Astrocyte of the hippocampus (primary cell): ENCODE data around the gene DRD5.
"Not testable (repeated sequence)": the region's sequence is repeated elsewhere in the genome, so short reads cannot be mapped to it uniquely, and the experiment has no call there.

Source experiments
- DNase-seq: peaks from one replicate; pipeline ENCODE4 v3.0.0; 2011; ENCODE audit warnings: low read depth, low spot score

The DRD5 gene

DNA sequence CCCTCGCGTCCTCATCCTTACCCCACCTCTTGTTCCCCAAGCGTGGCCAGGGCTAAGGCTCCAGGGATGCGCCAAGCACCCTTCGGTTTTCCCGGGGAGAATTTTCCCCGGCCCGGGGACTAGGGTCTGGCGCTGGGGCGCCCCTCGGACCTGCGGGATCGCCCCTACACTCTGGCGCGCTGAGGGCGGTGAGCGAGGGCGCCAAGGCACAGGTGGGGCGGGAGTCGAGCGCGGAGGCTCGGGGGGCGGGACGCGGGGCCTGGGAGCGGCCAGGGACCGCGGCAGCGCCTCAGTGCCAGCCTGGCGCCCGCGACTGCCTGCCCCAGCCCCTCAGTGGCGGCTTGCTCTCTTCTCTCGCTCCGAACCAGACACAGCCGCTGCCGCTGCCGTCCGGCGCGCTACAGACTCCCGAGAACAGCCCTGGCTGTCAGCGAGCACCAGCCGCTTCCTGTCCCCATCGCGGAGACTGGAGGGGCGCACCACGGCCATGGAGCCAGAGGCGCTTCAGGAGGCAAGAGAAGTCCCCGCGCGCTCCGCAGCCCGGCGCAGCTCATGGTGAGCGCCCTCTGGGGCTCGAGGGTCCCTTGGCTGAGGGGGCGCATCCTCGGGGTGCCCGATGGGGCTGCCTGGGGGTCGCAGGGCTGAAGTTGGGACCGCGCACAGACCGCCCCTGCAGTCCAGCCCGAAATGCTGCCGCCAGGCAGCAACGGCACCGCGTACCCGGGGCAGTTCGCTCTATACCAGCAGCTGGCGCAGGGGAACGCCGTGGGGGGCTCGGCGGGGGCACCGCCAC is at the start of gene DRD5:
Gene DRD5, plus strand, starts transcription at position 292 of the 793 bp plus-strand sequence. Its CDS starts 396 bp downstream, at position 688.
- DNase-seq = no peak

DNA sequence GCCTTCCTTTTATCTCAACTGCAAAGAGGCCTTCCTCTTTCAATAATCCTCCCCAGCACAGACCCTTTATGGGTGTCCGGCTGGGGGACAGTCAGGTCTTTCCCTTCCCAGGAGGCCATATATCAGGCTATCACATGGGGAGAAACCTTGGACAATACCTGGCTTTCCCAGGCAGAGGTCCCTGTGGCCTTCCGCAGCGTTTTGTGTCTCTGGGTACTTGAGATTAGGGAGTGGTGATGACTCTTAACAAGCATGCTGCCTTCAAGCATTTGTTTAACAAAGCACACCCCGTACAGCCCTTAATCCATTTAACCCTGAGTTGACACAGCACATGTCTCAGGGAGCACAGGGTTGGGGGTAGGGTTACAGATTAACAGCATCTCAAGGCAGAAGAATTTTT is 49.2 kb upstream of the DRD5 start:
- not testable (repeated sequence) for DNase-seq

DNA sequence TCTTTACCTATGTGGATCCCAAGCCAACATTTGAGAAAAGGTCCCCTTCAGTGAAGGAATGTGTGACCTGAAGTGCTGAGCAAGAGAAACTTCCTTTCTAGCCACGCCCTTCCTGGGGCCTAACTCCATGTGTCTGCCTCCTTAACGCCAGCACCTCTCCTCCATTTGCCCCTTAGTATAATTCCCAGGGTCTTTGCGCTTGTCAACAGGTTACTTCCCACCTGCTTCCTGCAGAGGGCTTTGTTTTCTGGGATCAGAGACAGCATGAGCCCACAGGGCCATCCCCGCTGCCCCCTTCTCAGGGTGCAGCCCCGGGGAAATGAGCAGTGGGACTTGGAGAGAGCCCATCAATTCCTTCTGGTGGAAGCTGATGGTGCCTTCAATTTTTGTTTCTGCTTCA is 45.9 kb upstream of the DRD5 start:
- DNase-seq = no peak

DNA sequence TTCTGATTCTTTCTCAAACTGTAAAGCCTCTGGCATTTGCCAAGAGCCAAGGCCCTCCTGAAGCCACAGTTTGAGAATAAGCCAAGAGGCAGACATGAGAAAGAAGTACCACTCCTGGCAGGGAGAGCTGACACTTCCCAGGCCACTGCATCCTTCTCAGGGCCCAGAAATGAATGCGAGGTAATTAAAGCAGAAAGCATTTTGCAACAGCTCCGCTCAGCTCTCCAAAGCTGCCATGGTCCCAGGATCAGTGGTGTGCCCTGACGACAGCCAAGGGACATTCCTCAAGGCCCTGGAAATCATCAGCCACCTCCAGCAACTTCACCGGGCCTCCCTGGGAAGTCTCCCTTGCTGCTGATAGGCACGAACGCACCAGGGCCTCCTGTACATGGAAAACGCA is 44.2 kb upstream of the DRD5 start:
- not testable (repeated sequence) for DNase-seq

DNA sequence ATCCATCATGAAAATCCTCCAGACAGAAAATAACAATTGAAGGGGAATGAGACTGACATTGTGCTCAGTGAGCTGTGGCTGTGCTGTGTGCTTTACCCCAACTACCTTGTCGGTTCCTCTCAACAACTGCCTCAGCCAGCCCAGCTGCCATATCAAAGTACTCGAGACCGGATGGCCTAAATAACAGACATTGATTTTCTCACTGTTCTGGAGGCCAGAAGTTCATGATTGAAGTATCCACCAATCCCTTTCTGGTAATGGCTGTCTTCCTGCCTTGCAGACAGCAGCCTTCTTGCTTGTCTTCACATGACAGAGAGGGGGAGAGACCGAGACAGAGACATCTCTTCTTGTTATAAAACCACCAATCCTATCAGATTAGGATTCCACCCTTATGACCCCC is 37.6 kb upstream of the DRD5 start:
- DNase-seq = not testable (repeated sequence)

DNA sequence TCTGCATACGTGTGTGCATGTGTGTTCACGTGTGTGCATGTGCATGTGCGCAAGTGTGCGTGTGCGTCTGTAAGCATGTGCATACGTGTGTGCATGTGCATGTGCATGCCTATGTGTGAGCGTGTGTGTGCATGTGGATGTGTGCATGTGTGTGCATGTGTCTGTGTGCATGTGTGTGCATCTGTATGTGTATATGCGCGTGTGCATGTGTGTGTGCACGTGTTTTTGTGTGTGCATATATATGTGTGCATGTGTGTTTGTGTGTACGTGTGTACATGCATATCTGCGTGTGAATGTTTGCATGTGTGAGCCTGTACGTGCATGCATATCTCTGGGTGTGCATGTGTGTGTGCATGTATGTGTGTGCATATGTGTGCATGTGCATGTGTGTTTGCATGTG is 35.7 kb upstream of the DRD5 start:
- DNase-seq = no peak

DNA sequence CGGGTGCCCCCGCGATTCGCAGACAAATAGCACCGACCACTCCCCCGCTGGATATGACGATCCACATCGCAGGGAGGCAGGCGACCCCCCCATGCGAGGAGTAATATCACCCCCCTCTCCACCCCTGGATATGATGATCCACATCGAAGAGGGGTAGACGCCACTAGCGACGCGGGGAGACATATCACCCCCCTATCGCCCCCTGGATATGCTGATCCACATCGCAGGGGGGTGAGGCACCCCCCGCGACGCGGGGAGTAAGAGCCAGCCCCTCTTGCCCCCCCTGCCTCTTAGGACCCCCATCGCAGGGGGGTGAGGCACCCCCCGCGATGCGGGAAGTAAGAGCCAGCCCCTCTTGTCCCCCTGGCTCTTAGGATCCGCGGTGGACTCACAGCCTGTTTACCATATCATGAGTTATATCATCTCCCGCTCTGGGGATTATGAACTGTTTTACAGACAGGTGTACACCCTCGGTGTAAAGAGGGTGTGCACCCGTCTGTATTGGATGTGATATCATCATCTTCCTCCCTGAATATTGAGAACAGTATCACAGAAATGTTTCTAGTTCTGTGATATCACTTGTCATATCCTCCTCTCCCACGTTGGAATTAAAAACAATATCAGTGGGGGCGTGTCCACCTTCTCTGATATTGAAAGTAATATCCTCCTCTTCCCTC is 22.7 kb upstream of the DRD5 start:
- DNase-seq = no peak

DNA sequence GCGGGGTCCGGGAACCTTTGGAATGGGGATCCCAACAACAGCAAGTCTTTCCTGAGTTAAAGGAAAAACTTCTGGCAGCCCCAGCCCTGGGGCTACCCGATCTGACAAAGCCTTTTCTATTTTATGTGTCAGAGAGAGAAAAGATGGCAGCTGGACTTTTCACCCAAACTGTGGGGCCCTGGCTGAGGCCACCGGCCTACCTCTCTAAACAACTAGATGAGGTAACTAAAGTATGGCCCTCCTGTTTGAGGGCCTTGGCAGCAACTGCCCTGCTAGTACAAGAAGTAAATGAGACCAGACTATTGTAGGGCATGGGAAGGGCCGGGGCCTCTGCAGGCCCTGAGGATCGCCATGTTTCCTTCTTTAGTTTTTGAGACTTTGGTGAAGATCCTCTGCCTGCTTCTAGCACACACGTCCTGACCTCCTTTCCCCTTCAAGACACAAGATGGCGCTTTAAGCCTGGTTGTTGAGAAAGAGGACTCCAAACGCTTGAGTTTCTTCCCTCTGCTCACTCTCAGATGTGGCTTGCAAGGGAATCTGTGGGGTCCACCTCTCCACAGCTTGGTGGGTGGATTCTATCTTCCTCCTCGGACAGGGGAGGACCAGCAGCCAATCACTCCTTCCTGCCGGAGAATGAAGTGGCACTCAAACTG is 18.5 kb upstream of the DRD5 start:
- peak; percentile 75 for DNase-seq

DNA sequence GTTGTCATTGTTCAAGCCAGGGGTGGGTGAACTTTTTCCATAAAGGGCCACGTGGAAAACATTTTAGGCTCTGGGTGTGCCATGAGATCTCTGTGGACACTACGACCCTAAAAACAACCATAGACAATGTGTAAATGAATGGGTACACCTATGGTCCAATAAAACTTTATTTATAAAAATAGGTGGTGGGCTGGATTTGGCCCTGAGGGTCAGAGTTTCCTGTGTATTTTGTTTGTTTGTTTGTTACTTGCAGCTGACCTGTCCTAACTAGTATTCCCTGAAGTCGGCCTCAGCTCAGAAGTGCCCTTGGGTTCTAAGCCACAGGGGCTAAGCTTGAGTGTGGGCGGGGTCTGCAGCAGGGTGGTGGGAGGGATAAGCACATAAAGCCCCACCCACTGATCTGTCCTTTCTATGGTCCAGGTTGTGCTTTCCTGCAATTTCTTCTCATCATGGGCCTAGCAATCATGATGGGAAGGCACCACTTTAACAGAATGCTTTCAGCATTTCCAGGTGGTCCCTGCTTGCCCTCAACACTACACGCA is 17.2 kb upstream of the DRD5 start:
- DNase-seq = no peak

DNA sequence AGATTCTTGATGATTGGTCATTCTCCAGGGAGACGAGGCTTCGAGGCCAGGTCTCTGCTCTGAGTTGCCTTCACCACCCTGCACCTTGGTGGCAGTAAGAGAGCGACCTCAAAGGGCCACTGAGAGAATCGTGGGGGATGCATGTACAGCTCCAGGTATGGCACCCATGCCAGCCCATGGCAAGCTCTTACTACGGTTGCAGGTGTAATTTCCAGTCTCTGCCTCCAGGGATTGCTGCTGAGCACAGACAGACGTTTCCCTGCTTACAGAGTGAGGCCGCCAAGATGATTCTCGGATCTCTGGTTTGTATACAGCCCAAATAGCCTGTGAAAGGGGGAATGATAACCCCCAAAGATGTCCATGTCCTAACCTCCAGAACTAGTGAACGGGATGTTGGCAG is 16.3 kb upstream of the DRD5 start:
- peak; percentile 11 for DNase-seq

DNA sequence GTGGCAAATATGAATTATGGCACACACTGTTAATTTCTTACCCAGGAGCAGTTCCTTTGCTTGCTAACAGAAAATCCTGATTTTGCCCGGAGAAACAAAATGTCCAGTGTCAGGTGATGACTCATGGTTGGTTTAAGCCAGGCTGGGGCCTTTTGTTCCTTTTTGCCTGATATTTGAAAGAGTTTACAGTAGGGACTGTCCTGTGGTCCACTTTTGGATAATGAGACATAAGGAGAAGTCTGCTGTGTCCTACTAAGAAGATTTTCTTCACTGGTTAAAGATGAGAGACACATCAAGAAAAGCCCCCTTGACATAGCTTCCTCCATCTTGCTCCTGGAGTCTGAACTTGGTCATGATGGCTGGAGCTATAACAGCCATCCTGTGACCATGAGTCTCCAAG is 12.1 kb upstream of the DRD5 start:
- DNase-seq = no peak

DNA sequence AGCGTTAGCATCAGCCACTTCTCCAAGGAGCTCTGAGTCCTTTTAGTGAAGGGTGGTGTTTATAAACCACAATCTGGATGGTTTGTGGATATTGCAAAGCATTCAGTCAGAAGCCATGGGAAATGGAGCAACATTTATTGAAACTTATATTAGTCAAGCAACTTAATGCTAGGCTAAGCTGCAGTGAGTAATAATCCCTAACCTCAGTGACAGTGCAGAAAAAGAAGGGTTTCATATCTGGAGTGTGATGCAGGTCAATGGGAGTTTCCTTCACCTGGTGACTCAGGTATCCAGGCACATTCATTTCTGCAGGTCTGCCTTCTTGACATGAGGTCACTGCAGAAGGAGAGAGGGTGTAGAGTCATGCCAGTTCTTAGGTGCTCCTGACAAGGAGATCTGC is 10.4 kb upstream of the DRD5 start:
- no peak for DNase-seq

DNA sequence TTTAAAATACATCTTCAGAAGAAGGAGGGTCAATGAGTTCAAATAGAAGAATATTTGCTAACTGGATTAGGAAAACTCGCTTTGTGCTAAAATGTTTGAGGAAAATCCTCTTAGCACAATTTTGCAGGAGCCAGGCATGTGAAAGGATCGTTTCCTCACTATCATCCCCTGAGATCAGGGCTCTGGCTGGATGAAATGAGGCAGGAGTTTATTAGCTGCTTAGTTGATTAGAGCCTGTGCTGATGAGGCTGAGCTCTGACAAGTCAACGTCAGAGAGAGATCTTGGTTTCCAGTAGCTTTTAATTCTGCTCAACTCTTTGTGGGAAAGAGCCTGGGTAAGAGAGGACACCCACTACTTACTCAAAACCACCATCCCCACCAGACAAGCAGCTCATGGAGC is 8.0 kb upstream of the DRD5 start:
- no peak for DNase-seq

DNA sequence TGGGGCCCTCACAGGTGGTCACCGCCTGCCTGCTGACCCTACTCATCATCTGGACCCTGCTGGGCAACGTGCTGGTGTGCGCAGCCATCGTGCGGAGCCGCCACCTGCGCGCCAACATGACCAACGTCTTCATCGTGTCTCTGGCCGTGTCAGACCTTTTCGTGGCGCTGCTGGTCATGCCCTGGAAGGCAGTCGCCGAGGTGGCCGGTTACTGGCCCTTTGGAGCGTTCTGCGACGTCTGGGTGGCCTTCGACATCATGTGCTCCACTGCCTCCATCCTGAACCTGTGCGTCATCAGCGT is 652 bp downstream of the DRD5 start:
- no peak for DNase-seq

DNA sequence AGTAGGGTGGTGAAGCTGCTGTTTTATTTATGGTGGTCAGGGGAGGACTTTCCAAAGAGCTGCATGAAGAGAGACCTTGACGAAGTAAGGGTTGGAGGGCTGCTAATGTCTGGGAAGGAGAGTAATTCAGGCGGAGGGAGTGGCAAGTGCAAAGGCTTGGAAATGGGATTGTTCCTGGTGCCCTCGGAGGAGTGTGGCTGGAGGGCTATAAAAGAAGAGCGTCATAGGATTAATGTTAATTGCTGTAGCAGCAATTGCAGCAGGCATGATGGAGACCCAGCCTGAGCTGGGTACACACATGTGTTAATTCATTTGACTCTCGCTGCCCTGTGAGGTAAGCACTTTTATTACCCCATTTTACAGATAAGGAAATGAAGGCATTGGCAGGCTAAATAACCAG is 4.5 kb downstream of the DRD5 start:
- not testable (repeated sequence) for DNase-seq

DNA sequence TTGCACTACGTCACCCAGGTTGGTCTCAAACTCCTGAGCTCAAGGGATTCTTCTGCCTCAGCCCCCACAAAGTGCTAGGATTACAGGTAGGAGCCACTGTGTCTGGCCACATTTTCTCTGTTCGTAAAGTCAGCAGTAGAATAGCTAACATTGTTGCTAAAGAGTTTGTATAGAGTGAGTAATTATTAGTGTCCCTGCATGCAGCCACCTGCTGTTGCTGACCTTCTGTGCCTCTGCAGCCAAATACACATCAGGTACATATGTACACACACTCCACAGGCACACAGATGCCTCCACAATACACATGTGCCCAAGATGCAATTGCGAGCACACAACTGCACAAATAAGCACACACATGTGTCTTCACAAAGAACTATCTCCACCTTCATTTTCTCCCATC is 10.9 kb downstream of the DRD5 start:
- DNase-seq = no peak

DNA sequence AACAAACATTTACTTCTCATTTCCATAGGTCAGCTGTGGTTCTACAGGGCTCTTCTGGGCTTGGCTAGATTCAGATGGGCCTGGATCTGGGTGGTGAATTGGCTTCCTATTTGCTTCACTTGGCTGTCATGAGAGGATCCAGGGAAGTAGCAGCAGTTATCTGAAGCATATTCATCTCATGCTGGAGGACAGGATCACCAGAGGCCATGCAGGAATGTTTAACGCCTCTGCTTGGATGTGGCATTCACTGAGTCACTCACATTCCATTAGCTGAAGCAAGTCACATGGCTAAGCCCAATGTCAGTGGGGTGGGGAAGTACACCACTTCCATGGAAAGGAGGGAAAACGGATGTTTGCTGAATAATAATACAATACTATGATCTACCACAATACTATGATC is 15.2 kb downstream of the DRD5 start:
- not testable (repeated sequence) for DNase-seq

DNA sequence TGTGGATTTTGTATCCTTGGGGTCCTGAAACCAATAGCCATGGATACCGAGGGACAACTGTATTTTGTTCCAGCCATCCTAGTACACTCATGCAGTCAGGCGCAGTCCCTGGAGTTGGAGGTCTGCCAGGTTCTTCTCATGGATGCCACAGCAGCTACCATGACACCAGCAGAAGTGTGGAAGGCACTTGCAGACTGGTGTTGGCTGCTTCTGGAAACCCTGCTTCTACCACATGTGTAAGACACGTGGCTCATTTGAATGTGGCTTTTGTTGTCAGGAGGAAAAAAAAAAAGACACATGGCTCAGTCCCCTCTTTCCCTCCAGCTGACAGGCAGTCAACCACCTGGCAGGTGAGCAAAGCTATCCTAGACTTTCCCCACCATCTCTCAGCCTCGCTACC is 19.4 kb downstream of the DRD5 start:
- no peak for DNase-seq

DNA sequence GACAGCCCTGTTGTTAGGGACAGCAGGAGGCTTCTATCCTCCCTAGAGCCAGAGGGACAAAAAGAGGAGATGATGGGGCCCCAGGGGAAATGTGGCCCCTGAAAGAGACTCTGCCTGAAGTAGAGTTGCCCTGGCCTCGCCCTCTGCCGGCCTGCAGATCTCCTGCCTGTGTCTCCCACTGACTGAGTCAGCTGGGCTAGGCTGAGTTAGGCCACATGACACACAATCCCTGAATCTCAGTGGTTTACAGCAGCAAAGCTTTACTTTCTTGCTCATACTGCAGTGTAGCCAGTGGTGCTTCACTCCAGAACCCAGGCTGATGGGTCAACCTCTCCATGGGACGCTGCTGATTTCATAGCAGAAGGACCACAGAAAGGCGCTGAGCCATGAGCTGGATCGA is 23.5 kb downstream of the DRD5 start:
- DNase-seq = no peak

DNA sequence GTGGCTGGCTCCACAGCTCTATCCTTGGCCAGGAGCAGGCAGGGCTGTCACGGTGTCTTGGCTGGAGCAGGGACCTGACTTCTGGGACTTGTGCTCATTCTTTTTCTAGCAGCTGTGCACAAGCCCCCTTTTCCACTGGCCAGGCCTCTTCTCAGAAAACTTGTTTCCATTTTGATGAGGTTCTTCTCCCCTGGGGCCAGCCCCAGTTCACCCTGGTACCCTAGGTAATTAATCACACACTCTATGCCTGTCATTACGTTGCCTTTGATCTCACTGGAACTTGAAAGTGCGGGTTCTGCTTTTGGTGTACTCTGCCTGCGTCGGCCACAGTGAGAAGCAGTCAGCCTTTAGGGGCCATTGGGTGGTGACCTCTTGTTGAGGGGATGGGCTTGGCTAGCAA is 26.6 kb downstream of the DRD5 start:
- no peak for DNase-seq

DNA sequence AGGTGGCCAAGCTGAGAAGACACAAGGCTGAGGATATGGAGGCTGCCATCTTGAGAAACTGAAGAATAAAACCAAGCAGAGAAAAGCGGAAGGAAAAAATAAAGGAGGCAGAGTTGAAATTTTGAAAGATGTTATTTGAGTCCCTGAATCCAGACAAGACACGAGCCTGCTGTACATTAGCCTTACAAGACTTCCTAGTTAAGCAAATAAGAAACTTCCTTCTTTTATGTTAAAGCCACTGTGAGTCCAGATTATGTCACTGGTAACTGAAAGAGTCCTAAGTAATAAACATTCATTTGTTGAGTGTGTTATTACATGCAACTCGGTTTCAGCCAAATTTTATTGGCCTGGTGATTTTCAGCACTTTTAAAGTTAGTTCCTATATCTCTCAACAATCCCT is 30.4 kb downstream of the DRD5 start:
- no peak for DNase-seq

DNA sequence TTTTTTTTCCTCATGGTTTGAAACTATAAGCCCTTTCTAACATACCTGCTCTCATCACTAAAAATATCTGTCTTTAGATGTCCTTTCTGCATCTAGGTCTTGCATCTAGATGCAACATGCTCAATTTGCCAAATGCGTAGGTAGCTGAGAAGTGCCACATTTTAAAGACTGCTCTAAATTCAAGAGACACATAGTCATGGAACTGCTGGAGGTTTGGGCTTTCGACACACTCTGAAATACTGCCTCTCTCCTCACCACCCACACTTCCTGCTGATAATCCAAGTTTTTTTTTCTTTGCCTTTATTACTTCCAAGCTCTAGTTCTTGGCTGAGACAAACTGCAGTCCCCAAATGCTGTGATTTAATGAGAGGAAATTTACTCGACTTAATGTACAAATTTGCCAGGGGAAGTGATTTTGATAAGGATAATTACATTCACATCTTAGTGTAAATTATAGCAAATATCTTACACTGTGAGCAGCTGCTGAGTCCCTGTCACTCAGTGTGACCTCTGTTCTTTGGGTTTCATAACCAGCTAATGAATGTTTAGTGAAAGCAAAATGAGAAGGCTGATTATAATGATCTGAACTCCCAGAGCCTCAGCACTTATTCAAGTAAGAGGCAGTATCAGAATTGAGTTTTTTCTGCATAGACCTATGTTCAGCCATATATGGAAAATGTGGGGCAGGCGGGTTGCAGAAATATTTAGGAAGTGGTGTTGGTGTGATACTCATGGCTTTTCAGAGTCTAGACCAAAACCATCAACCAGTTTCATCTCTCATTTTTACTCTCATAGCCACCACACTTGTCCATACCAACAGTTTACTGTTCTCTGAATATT is 31.3 kb downstream of the DRD5 start:
- DNase-seq = no peak
